ENCODE data around the gene IFNA2.

IFNA2 gene

DNA sequence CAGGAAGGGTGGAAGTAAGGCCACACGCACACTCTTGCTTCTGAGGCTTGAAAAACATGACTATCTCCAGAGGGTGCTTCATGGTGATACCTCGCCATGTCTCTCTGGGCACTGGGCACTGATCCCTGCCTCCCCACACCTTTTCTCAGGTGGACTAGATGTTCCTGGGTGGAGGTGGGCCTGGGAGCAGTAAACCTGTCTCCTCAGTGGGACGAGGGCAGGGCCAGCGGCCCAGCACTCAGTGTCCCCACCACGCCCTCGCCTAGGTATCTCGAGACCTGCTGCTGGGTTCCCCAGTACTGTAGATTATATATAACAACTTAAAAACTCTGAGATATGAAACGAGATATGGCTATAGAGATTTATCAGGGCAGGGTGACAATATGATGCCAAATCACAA, 22.9 kb downstream of the IFNA2 start:
- H3K4me3 ChIP-seq (replicated peaks; ENCODE audit: low read depth, low read length) = no peak overlapping the region
- H3K27me3 ChIP-seq (replicated peaks; ENCODE audit: control insufficient read depth, insufficient read depth, low read length) = no peaks in the 10 kb centered on the region
- H3K36me3 ChIP-seq (ENCODE audit: control insufficient read depth, insufficient read depth, low read length) = no peaks in the 10 kb centered on the region
- DNase-seq (ENCODE audit: extremely low read depth, insufficient read length) = no peak
- TF ChIP-seq, protein P1, sequence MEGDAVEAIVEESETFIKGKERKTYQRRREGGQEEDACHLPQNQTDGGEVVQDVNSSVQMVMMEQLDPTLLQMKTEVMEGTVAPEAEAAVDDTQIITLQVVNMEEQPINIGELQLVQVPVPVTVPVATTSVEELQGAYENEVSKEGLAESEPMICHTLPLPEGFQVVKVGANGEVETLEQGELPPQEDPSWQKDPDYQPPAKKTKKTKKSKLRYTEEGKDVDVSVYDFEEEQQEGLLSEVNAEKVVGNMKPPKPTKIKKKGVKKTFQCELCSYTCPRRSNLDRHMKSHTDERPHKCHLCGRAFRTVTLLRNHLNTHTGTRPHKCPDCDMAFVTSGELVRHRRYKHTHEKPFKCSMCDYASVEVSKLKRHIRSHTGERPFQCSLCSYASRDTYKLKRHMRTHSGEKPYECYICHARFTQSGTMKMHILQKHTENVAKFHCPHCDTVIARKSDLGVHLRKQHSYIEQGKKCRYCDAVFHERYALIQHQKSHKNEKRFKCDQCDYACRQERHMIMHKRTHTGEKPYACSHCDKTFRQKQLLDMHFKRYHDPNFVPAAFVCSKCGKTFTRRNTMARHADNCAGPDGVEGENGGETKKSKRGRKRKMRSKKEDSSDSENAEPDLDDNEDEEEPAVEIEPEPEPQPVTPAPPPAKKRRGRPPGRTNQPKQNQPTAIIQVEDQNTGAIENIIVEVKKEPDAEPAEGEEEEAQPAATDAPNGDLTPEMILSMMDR (IDR thresholded peaks at IDR 0.05; ENCODE audit: insufficient read depth, low read length, poor library complexity, severe bottlenecking) = no peak

DNA sequence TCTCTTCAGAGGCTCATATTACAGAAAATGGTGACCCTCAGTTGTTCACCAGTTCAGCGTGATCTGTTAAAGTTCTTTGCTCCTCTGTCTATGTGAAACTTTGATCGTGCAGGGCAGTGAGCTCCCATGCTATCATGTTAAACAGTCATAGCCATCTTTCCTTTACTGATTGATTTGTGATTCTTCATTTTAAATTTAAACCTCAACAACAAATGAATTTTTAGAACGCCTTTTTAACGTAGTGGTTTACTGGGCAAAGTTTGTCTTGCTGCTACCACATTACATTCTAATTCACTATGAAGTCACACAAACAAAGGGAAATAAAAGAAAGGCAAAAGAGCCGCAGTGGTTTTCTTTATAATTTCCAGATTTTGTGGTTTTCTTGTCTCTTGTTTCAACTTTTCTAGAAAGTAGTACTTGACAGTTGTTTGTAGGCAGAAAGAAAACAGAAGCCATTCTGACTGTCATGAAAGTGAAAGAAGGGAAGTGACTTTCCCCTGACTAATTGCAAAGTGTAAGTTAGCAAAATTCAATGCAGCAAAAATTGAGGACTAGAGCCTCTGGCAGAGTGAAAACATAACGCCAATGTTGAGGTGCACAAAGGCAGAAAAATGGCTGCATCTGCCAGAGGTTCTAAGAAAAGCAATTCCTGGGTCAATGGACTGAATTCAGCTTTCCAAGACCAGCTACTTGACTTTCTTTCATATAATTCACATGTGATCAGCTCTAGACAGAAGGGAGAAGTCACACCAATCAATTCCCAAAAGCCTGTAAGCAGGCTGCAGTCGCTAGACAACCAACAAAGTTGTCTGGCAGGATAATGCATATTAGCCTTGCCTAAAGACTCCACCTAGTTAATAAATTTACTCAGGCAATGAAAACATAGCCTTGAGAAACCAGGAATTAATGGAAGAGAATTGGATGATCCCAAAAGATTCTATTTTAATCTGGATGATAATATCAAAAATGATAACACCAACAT, 27.4 kb downstream of the IFNA2 start:
- TF ChIP-seq, protein P1 (IDR thresholded peaks at IDR 0.05; ENCODE audit: insufficient read depth, low read length, poor library complexity, severe bottlenecking) = no peak
- peak; percentile 68 for DNase-seq (ENCODE audit: extremely low read depth, insufficient read length)
- H3K4me3 ChIP-seq (replicated peaks; ENCODE audit: low read depth, low read length) = no peak overlapping the region
- no peaks in the 10 kb centered on the region for H3K36me3 ChIP-seq (ENCODE audit: control insufficient read depth, insufficient read depth, low read length)
- no peaks in the 10 kb centered on the region for H3K27me3 ChIP-seq (replicated peaks; ENCODE audit: control insufficient read depth, insufficient read depth, low read length)

DNA sequence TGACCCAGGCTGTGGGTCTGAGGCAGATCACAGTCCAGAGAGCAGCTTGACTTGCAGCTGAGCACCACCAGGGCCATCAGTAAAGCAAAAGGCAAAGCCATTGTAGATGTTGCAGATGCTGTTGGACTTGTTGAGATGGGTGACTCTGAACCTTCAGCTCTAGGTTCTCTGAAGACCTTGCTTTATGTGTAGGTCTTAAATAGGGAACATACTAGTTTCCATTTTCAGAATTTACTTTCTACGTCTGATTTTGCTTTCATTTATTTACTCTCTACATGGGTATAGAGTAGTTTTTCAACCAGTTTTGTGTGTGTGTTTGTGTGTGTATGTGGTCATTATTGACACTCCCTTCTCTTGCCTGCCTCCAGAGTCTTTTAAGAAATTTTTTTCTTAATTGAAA, 34.4 kb downstream of the IFNA2 start, which contains the start of gene IFNA6:
TSS of gene IFNA6 (minus strand) at position 101 of the 400 bp plus-strand sequence. CDS start at position 101, 0 bp downstream.
- Histone ChIP-seq H3K36me3 (ENCODE audit: control insufficient read depth, insufficient read depth, low read length) (no peaks in the 10 kb centered on the region), H3K27me3 (replicated peaks; ENCODE audit: control insufficient read depth, insufficient read depth, low read length) (no peaks in the 10 kb centered on the region), H3K4me3 (replicated peaks; ENCODE audit: low read depth, low read length) (no peak within 1 kb of the TSS)
- DNase-seq (ENCODE audit: extremely low read depth, insufficient read length) = no peak
- TF ChIP-seq, protein P1 (IDR thresholded peaks at IDR 0.05; ENCODE audit: insufficient read depth, low read length, poor library complexity, severe bottlenecking) = no peak

DNA sequence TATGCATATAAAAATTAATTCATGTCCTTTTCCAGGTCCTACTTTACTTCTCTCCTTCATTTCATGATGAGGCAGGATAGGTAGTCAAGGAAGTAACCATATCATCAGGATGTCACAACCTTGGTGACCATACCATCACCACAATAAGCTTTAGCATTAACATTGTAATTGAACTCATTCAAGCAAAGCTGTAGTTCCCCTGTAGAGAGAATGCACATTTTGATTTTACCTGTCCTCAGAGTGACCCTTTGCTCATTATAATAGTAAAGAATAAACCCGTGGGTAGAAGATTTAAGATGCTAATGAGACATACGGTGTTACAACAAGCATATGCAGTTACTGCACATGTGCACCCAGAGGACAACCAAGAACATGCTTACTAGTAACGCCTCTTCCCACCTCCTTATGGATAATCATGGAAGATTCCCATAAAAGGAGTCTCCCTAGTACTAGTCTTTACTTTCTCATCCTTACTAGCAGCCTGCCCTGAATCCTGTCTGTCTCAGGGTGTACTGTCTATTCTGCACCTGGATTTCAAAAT, 36.7 kb downstream of the IFNA2 start:
- Histone ChIP-seq H3K4me3 (replicated peaks; ENCODE audit: low read depth, low read length) (no peak overlapping the region), H3K36me3 (ENCODE audit: control insufficient read depth, insufficient read depth, low read length) (no peaks in the 10 kb centered on the region), H3K27me3 (replicated peaks; ENCODE audit: control insufficient read depth, insufficient read depth, low read length) (no peaks in the 10 kb centered on the region)
- DNase-seq (ENCODE audit: extremely low read depth, insufficient read length) = no peak
- TF ChIP-seq, protein P1 (IDR thresholded peaks at IDR 0.05; ENCODE audit: insufficient read depth, low read length, poor library complexity, severe bottlenecking) = no peak

DNA sequence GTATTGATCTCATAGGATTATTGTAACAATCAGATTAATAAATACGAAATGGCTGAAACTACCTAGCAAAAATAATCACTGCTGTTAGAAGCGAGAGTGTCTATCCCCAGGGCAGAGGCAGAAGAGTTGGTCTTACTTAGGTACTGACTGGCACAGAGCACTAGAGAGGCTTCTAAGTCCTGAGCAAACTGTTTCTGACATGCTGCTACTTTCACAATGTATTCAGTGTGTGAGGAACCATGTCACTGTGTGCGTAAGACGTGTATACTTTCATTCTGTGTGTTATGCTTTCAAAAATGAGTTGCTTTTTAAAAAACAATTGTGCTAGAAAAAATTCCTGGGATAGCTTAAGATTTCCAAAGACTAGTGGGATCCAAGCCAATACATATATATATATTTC, 44.5 kb downstream of the IFNA2 start:
- Histone ChIP-seq H3K4me3 (replicated peaks; ENCODE audit: low read depth, low read length) (no peak overlapping the region), H3K36me3 (ENCODE audit: control insufficient read depth, insufficient read depth, low read length) (no peaks in the 10 kb centered on the region), H3K27me3 (replicated peaks; ENCODE audit: control insufficient read depth, insufficient read depth, low read length) (no peaks in the 10 kb centered on the region)
- DNase-seq (ENCODE audit: extremely low read depth, insufficient read length) = no peak
- TF ChIP-seq, protein P1 (IDR thresholded peaks at IDR 0.05; ENCODE audit: insufficient read depth, low read length, poor library complexity, severe bottlenecking) = no peak
